ENCODE measurements around the gene CHRNB2.
A peak's percentile ranks its signal among the peaks of the same experiment; 100 is the strongest.

The CHRNB2 gene

DNA sequence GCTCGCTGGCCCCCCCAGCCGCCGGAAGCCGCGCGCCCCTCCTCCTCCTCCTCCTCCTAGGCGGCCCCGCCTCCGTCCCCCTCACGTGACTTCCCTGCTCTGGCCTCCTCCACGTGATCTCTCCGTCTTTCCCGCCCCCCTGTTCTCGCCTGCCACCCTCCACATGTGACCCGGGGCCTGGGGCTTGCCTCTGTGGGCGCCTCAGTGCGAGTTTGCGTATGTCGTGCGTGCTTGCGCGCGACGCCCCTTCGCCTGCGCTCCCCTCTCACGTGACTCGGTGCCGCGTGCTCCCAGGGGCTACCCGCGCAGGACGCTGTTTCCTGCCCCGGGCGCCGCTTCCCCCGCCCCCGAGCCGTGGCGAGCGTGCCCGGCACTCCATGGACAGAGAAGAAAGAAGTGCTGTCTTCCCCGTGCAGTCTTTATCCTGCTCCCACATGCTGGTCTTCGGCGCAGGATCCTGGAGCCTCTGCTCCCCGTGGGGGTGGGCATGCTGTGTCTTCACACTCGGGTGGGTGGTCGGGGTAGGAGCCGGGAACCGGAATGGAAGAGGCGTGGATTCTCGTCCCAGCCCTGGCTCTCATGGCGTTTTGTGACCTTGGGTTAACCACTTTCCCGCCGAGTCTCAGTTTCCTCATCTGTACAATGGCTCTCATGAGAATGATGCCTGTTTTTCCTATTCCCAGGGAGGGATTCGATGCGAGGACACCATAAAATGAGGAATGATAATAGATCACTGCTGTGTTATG is 8.7 kb upstream of the CHRNB2 start:
- CTCF ChIA-PET = interaction anchor here (0.6 to 1.1 kb wide), 6 partner anchors 15 to 425 kb away, joined by 3 to 5 read pairs (median 3); partner anchors contain the start of gene PMVK
- POLR2A ChIA-PET (ENCODE audit: low non-redundant PET) = interaction anchor here (0.5 to 1.0 kb wide), 2 partner anchors 9 to 67 kb away, joined by 3 read pairs; partner anchors contain the start of gene CHRNB2
- DNase-seq (ENCODE audit: low spot score) = peak; percentile 96
- H3K27ac ChIP-seq = peak overlapping the region; percentile 92
- TF ChIP-seq, protein P1, sequence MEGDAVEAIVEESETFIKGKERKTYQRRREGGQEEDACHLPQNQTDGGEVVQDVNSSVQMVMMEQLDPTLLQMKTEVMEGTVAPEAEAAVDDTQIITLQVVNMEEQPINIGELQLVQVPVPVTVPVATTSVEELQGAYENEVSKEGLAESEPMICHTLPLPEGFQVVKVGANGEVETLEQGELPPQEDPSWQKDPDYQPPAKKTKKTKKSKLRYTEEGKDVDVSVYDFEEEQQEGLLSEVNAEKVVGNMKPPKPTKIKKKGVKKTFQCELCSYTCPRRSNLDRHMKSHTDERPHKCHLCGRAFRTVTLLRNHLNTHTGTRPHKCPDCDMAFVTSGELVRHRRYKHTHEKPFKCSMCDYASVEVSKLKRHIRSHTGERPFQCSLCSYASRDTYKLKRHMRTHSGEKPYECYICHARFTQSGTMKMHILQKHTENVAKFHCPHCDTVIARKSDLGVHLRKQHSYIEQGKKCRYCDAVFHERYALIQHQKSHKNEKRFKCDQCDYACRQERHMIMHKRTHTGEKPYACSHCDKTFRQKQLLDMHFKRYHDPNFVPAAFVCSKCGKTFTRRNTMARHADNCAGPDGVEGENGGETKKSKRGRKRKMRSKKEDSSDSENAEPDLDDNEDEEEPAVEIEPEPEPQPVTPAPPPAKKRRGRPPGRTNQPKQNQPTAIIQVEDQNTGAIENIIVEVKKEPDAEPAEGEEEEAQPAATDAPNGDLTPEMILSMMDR (conservative IDR thresholded peaks at IDR 0.05; ENCODE audit: low read depth) = no peak

DNA sequence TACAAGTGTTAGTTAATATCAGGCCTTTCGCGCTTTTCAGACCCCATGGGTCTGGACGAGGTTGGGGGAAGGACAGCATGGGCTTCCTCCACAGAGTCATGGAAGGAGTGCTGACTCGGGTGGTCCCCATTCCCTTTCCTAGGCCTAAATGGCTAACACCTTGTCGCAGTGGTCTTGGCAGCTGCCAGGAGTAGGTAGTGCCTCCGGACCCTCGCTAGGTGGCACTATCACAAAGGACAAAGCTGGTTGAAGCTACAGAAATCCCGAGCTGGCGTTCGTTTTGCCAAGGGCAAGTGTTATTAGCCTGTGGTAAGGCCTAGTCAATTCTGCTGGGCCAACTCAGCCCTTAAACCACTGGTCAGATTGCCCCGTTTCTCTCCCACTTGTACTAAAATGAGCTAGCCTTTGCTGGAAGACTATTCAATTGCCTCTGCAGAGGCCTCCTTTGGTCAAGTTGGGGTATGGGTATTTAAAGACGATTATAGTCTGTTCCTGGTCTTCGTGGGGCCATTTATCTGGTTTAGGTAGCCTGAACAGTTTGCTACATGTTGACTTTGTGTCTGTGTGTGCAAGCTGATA is 8.0 kb upstream of the CHRNB2 start:
- CTCF ChIA-PET = interaction anchor here (0.6 to 1.1 kb wide), 10 partner anchors 14 to 425 kb away, joined by 3 to 5 read pairs (median 3); partner anchors contain the start of gene PMVK
- POLR2A ChIA-PET (ENCODE audit: low non-redundant PET) = interaction anchor here (0.5 to 1.0 kb wide), 2 partner anchors 8 to 66 kb away, joined by 3 read pairs; partner anchors contain the start of gene CHRNB2
- TF ChIP-seq, protein P1 (conservative IDR thresholded peaks at IDR 0.05; ENCODE audit: low read depth) = peak; percentile 90
- peak; percentile 70 for DNase-seq (ENCODE audit: low spot score)
- peak overlapping the region; percentile 92 for H3K27ac ChIP-seq

DNA sequence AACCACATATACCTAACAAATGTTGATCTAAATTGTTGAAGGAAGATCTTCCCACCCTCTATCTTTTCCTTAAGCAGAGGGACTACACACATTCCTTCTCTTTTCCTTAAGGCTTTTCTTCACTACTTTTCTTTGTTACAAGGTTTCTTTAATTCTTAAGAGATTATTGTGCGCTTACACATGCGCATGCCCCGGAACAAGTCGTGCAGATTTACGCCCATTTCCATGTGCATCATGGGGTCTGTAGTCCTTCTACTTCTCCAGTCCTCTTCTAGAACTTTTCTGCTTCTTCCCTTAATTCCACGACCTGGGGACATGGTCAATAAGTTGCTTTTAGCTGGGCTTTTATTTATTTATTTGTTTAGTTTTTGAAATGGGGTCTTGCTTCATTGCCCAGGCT is 1.7 kb upstream of the CHRNB2 start:
- no peak for DNase-seq (ENCODE audit: low spot score)
- no peak overlapping the region for H3K27ac ChIP-seq
- TF ChIP-seq, protein P1 (conservative IDR thresholded peaks at IDR 0.05; ENCODE audit: low read depth) = no peak
- ChIA-PET CTCF (no interaction called here), POLR2A (ENCODE audit: low non-redundant PET) (no interaction called here)

DNA sequence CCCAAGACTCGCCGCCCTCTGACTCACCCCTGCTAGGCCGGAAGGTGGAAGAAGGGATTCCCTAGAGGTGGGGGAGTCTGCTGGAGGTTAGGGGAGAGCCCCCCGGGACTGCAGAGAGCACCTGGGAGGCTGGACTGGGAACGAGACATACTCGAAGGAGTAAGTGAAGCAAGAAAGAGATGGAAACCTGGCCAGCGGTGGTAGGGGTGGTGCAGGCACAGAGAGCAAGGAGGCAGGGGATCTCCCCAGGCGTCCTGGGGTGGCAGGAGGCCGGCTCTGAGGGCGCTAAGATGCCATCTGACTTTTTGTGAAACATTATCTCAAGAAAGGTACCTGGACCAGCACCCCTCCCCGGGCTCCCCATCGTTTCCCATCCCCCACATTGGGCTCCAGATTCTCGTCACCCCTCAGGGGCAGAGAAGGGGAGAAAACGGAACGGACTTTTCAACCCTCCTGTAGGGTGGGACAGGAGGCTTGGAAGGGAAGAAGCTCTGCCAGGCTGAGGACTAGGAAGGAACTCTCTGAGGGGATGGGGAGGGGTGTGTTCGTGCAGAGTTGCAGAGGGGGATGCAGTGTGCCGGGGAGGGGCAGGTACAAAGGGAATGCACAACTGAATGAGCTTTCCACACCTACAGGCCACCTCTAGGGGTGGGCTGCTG is 708 bp downstream of the CHRNB2 start:
- H3K27ac ChIP-seq = no peak overlapping the region
- no peak for DNase-seq (ENCODE audit: low spot score)
- ChIA-PET CTCF (no interaction called here), POLR2A (ENCODE audit: low non-redundant PET) (no interaction called here)
- TF ChIP-seq, protein P1 (conservative IDR thresholded peaks at IDR 0.05; ENCODE audit: low read depth) = no peak

DNA sequence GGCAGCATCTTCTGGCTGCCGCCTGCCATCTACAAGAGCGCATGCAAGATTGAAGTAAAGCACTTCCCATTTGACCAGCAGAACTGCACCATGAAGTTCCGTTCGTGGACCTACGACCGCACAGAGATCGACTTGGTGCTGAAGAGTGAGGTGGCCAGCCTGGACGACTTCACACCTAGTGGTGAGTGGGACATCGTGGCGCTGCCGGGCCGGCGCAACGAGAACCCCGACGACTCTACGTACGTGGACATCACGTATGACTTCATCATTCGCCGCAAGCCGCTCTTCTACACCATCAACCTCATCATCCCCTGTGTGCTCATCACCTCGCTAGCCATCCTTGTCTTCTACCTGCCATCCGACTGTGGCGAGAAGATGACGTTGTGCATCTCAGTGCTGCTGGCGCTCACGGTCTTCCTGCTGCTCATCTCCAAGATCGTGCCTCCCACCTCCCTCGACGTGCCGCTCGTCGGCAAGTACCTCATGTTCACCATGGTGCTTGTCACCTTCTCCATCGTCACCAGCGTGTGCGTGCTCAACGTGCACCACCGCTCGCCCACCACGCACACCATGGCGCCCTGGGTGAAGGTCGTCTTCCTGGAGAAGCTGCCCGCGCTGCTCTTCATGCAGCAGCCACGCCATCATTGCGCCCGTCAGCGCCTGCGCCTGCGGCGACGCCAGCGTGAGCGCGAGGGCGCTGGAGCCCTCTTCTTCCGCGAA is 3.8 kb downstream of the CHRNB2 start:
- ChIA-PET POLR2A (ENCODE audit: low non-redundant PET) (no interaction called here), CTCF (no interaction called here)
- no peak for DNase-seq (ENCODE audit: low spot score)
- TF ChIP-seq, protein P1 (conservative IDR thresholded peaks at IDR 0.05; ENCODE audit: low read depth) = no peak
- H3K27ac ChIP-seq = no peak overlapping the region

DNA sequence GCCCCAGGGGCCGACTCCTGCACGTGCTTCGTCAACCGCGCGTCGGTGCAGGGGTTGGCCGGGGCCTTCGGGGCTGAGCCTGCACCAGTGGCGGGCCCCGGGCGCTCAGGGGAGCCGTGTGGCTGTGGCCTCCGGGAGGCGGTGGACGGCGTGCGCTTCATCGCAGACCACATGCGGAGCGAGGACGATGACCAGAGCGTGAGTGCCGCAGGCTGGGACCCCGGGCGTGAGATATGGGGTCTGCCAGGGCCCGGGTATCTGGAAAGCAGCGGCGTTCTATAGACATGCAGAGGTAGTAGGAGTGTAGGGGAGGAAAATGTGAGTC is 4.3 kb downstream of the CHRNB2 start:
- ChIA-PET CTCF (no interaction called here), POLR2A (ENCODE audit: low non-redundant PET) (interaction anchor here (0.5 kb wide), 1 partner anchor 11 kb away, joined by 3 read pairs; no protein-coding TSS in a partner anchor)
- no peak for DNase-seq (ENCODE audit: low spot score)
- TF ChIP-seq, protein P1 (conservative IDR thresholded peaks at IDR 0.05; ENCODE audit: low read depth) = no peak
- no peak overlapping the region for H3K27ac ChIP-seq

All from RWPE1 (cell line).